Progenitor cell of endocrine pancreas (in vitro differentiated cells): ENCODE data around the gene ESPL1. TPM values are rescaled to one million over a fixed set of nuclear protein-coding genes. Genes with fewer than 3 reads are reported as not detected.
"Not testable (repeated sequence)": the region's sequence is repeated elsewhere in the genome, so short reads cannot be mapped to it uniquely, and the experiment has no call there.

ENCODE experiments used
- DNase-seq: peaks from one replicate; pipeline ENCODE4 v3.0.0; 2021; ENCODE audit warnings: low spot score; ENCODE audit not compliant: unreplicated experiment
- H3K27ac Mint-ChIP-seq: 2 replicates; pipeline ENCODE4 v1.8.0; 2021; ENCODE audit warnings: mild to moderate bottlenecking, moderate library complexity, mixed read lengths
- H3K27me3 Mint-ChIP-seq: 2 replicates; pipeline ENCODE4 v1.8.0; 2021; ENCODE audit warnings: mixed read lengths
- H3K36me3 Mint-ChIP-seq: 2 replicates; pipeline ENCODE4 v1.8.0; 2022; ENCODE audit warnings: mixed read lengths; ENCODE audit not compliant: insufficient read depth
- H3K4me1 Mint-ChIP-seq: 2 replicates; pipeline ENCODE4 v1.8.0; 2021; ENCODE audit warnings: low read depth, mixed read lengths
- H3K4me3 Mint-ChIP-seq: 2 replicates; pipeline ENCODE4 v1.8.0; 2021; ENCODE audit warnings: low read depth, mild to moderate bottlenecking, moderate library complexity, mixed read lengths
- H3K9me3 Mint-ChIP-seq: 2 replicates; pipeline ENCODE4 v1.8.0; 2021; ENCODE audit warnings: low read depth, mixed read lengths
- CTCF ChIP-seq: fragments of 200-600 bp; sonication (generic); IDR thresholded peaks from one replicate; pipeline ENCODE4 v1.5.0; 2021; ENCODE audit warnings: antibody characterized with exemption, mild to moderate bottlenecking; ENCODE audit not compliant: unreplicated experiment
- total RNA-seq: library from RNA; stranded (reverse); gene quantifications from 2 replicates; pipeline ENCODE4 v1.2.1, GENCODE V29; 2021

Gene ESPL1
- total RNA-seq, 1 donor from 2014 or later: 27.1 TPM

DNA sequence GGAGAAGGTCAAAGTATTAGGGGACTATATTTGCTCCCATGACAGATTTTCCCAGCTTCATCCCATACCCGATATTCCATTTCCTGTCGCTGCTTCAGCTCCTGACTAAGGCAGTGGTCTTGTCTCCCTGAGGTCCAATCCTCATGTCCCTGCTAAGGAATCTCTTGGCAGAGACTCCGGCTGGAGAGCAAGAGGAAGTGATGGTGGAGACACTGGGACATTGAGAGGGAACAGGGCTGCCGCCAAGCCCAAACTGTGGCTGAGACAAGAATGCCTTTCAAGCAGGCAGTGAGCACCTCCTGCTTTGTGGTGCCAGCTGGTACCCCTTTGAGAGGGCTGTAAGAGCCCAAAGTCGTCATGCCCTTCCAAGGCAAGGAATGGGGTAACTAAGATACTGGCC, 62.6 kb downstream of the ESPL1 start:
- TF ChIP-seq CTCF: no peak
- Mint-ChIP-seq H3K4me1 (peaks cover 18% of the 10 kb centered on the region), H3K36me3 (no peaks in the 10 kb centered on the region), H3K27ac (no peak overlapping the region), H3K4me3 (no peak overlapping the region), H3K27me3 (peaks cover 46% of the 10 kb centered on the region), H3K9me3 (no peaks in the 10 kb centered on the region)
- DNase-seq: no peak

- not testable (repeated sequence) for H3K36me3 Mint-ChIP-seq, DNase-seq, H3K4me3 Mint-ChIP-seq, H3K27ac Mint-ChIP-seq, H3K9me3 Mint-ChIP-seq
- peaks cover 41% of the 10 kb centered on the region for H3K27me3 Mint-ChIP-seq
- H3K4me1 Mint-ChIP-seq: peaks cover 18% of the 10 kb centered on the region
Observed at GRCh38 chr12:53332339-53332738, 64.2 kb downstream of the ESPL1 start.

DNA sequence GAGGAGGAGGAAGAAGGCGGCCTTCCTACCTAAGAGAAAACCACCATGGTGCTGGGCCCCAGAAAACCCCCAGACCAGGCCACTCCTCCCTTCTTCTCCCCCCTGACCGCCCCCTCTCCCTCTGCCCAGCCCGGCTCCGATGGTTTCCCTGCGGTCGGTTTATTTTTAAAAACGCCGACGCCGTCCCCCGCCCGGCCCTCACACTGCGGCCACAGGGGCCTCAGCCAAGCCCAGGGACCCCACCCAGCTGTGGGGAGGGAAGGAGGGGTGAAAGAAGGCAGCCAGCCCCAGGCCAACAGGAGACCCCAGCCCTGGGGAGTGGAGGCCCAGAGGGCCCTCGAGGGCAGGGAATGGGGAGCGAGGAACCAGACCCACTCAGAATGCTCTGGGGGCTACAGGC, 64.6 kb downstream of the ESPL1 start:
- no peaks in the 10 kb centered on the region for H3K9me3 Mint-ChIP-seq
- peaks cover 40% of the 10 kb centered on the region for H3K27me3 Mint-ChIP-seq
- no peak overlapping the region for H3K4me3 Mint-ChIP-seq
- H3K4me1 Mint-ChIP-seq: peaks cover 16% of the 10 kb centered on the region
- no peaks in the 10 kb centered on the region for H3K36me3 Mint-ChIP-seq
- no peak overlapping the region for H3K27ac Mint-ChIP-seq
- no peak for TF ChIP-seq CTCF
- no peak for DNase-seq

- Mint-ChIP-seq H3K27ac (peak overlapping the region; percentile 31), H3K36me3 (no peaks in the 10 kb centered on the region), H3K4me3 (no peak overlapping the region), H3K4me1 (peaks cover 16% of the 10 kb centered on the region), H3K27me3 (peaks cover 38% of the 10 kb centered on the region), H3K9me3 (no peaks in the 10 kb centered on the region)
- no peak for TF ChIP-seq CTCF
- no peak for DNase-seq
Observed at GRCh38 chr12:53333289-53333688, 65.2 kb downstream of the ESPL1 start.

GRCh38 chr12:53333845-53334244, 65.7 kb downstream of the ESPL1 start:
- no peaks in the 10 kb centered on the region for H3K9me3 Mint-ChIP-seq
- no peak for TF ChIP-seq CTCF
- H3K4me3 Mint-ChIP-seq: no peak overlapping the region
- no peak for DNase-seq
- H3K4me1 Mint-ChIP-seq: peaks cover 17% of the 10 kb centered on the region
- H3K27ac Mint-ChIP-seq: no peak overlapping the region
- peaks cover 38% of the 10 kb centered on the region for H3K27me3 Mint-ChIP-seq
- no peaks in the 10 kb centered on the region for H3K36me3 Mint-ChIP-seq

DNA sequence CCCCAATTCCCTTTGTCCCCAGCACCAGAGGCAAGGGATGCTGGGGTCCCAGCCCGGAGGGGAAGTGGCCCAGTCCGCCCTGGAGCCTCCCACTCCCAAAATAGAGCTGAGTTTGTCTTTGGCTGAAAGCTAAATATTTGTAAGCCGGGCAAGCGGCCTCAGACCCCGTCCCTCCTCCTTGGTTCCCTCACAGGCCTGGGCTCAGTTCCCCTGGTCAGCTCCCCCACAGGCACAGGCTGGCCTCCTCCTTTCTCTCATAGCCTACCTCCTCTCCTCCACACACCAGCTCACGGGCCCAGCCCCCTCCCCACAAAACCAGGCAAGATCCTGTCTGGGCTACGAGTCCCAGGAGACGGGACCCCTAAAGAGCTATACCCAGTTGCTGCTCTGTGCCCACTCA, 66.7 kb downstream of the ESPL1 start:
- no peak for DNase-seq
- Mint-ChIP-seq H3K36me3 (no peaks in the 10 kb centered on the region), H3K4me3 (no peak overlapping the region), H3K27me3 (peaks cover 34% of the 10 kb centered on the region), H3K4me1 (peaks cover 17% of the 10 kb centered on the region), H3K9me3 (no peaks in the 10 kb centered on the region), H3K27ac (peak overlapping the region; percentile 38)
- no peak for TF ChIP-seq CTCF
